ENCODE results near the gene DPH3.
"Not testable (repeated sequence)": the region's sequence is repeated elsewhere in the genome, so short reads cannot be mapped to it uniquely, and the experiment has no call there.

The DPH3 gene

GRCh38 chr3:16264708-16265454 is at the start of gene DPH3, which contains the start of gene OXNAD1:
Gene DPH3, minus strand, starts transcription at chr3:16264943. Its CDS starts 67 bp downstream, at chr3:16264876.
Gene OXNAD1, plus strand, starts transcription at chr3:16265212. Its CDS starts 5,741 bp downstream, at chr3:16270953.
- Histone ChIP-seq H3K27ac (ENCODE audit: poor library complexity, severe bottlenecking) (peak within 1 kb of the TSS; percentile 30), H3K4me1 (ENCODE audit: insufficient read depth, poor library complexity, severe bottlenecking) (peaks cover 10% of the 10 kb centered on the region), H3K9me3 (ENCODE audit: severe bottlenecking) (no peaks in the 10 kb centered on the region), H3K4me3 (ENCODE audit: severe bottlenecking) (peak within 1 kb of the TSS; percentile 63), H3K36me3 (ENCODE audit: low read depth) (peaks cover 44% of the 10 kb centered on the region), H3K27me3 (ENCODE audit: insufficient read depth, poor library complexity, severe bottlenecking) (no peaks in the 10 kb centered on the region)
- ATAC-seq (ENCODE audit: low read depth) (peak; percentile 98), DNase-seq (ENCODE audit: low spot score) (peak; percentile 100)
- TF ChIP-seq CTCF (IDR thresholded peaks at IDR 0.05; ENCODE audit: poor library complexity, severe bottlenecking): no peak

- peaks cover 8% of the 10 kb centered on the region; the same call in 1 of the 2 replicates for H3K36me3 ChIP-seq (ENCODE audit: low read depth)
- no peaks in the 10 kb centered on the region for H3K4me1 ChIP-seq (ENCODE audit: insufficient read depth, poor library complexity, severe bottlenecking)
- no peak for TF ChIP-seq CTCF (IDR thresholded peaks at IDR 0.05; ENCODE audit: poor library complexity, severe bottlenecking)
- DNase-seq (ENCODE audit: low spot score): no peak
- no peaks in the 10 kb centered on the region for H3K27me3 ChIP-seq (ENCODE audit: insufficient read depth, poor library complexity, severe bottlenecking)
- H3K27ac ChIP-seq (ENCODE audit: poor library complexity, severe bottlenecking): no peak overlapping the region
- no peak overlapping the region for H3K4me3 ChIP-seq (ENCODE audit: severe bottlenecking)
- no peaks in the 10 kb centered on the region for H3K9me3 ChIP-seq (ENCODE audit: severe bottlenecking)
- no peak for ATAC-seq (ENCODE audit: low read depth)
These were observed 49.3 kb upstream of the DPH3 start for GRCh38 chr3:16313886-16314645.

GRCh38 chr3:16311960-16312451 is 47.3 kb upstream of the DPH3 start:
- ATAC-seq (ENCODE audit: low read depth): no peak; the same call in 2 of the 3 replicates
- no peak for TF ChIP-seq CTCF (IDR thresholded peaks at IDR 0.05; ENCODE audit: poor library complexity, severe bottlenecking)
- DNase-seq (ENCODE audit: low spot score): no peak
- no peaks in the 10 kb centered on the region for H3K4me1 ChIP-seq (ENCODE audit: insufficient read depth, poor library complexity, severe bottlenecking)
- no peak overlapping the region for H3K4me3 ChIP-seq (ENCODE audit: severe bottlenecking)
- no peak overlapping the region for H3K27ac ChIP-seq (ENCODE audit: poor library complexity, severe bottlenecking)
- H3K36me3 ChIP-seq (ENCODE audit: low read depth): peaks cover 11% of the 10 kb centered on the region; the same call in 1 of the 2 replicates
- no peaks in the 10 kb centered on the region for H3K27me3 ChIP-seq (ENCODE audit: insufficient read depth, poor library complexity, severe bottlenecking)
- no peaks in the 10 kb centered on the region for H3K9me3 ChIP-seq (ENCODE audit: severe bottlenecking)

- H3K27ac ChIP-seq (ENCODE audit: poor library complexity, severe bottlenecking): peak overlapping the region; percentile 35
- not testable (repeated sequence) for H3K27me3 ChIP-seq (ENCODE audit: insufficient read depth, poor library complexity, severe bottlenecking); H3K9me3 ChIP-seq (ENCODE audit: severe bottlenecking); ATAC-seq (ENCODE audit: low read depth); H3K4me3 ChIP-seq (ENCODE audit: severe bottlenecking); DNase-seq (ENCODE audit: low spot score); H3K4me1 ChIP-seq (ENCODE audit: insufficient read depth, poor library complexity, severe bottlenecking)
- H3K36me3 ChIP-seq (ENCODE audit: low read depth): peaks cover 16% of the 10 kb centered on the region
These were observed 45.7 kb upstream of the DPH3 start for GRCh38 chr3:16310486-16310885.

GRCh38 chr3:16309558-16309957 is 44.8 kb upstream of the DPH3 start:
- Histone ChIP-seq H3K4me1 (ENCODE audit: insufficient read depth, poor library complexity, severe bottlenecking) (no peaks in the 10 kb centered on the region), H3K4me3 (ENCODE audit: severe bottlenecking) (no peak overlapping the region), H3K27ac (ENCODE audit: poor library complexity, severe bottlenecking) (peak overlapping the region; percentile 35), H3K27me3 (ENCODE audit: insufficient read depth, poor library complexity, severe bottlenecking) (no peaks in the 10 kb centered on the region), H3K36me3 (ENCODE audit: low read depth) (peaks cover 13% of the 10 kb centered on the region), H3K9me3 (ENCODE audit: severe bottlenecking) (no peaks in the 10 kb centered on the region)
- TF ChIP-seq CTCF (IDR thresholded peaks at IDR 0.05; ENCODE audit: poor library complexity, severe bottlenecking): no peak
- DNase-seq (ENCODE audit: low spot score): no peak
- peak; percentile 97 for ATAC-seq (ENCODE audit: low read depth)

All from RWPE2 (cell line).